ENCODE measurements around the gene RPL10.
"Not testable (repeated sequence)": the region's sequence is repeated elsewhere in the genome, so short reads cannot be mapped to it uniquely, and the experiment has no call there.

Gene RPL10

GRCh38 chrX:154373340-154374306 lies 24.6 kb upstream of the RPL10 start:
- peak; percentile 28 for DNase-seq (ENCODE audit: low read depth)
- H3K4me3 ChIP-seq (ENCODE audit: low read depth, low read length): peak overlapping the region; percentile 51

DNA sequence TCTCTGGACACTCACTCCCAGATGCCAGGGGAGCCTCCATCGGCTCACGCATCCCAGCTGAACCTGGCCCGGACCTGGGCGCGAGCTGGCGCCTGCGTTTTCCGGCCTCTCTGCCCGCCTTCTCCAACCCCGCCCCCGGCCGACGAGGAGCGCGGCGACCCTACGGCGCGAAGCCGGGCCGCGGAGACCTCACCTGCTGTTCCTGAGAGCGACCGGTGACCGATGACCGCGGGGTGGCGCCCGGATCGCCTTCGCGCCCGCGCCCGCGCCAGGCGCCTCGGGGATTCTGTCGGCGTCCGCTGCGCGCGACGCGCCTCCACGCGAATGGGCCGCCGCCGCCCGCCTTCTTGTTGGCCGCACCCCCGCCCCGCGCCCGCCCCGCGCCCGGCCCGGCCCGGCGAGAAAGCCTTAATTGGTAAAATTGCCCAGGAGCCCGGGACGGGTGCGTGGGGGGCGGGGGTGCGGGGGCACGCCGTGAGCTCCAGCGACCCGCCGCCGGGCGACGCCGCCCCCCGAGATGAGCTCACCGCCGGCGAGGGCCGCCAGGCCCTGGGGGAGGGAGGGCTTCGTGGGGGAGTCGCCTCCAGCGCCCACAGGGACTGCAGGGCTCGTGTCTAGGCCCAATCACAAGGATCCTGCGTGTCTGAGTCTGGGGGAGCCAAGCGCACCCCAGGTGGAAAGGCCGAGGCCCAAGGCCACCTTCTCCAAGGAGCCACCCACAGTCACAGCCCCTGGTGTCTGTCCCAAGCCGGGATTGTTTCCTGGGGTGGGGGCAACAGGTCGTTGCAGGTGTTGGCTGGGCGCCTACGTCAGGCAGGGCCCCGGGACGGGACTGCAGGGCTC lies 23.6 kb upstream of the RPL10 start, which contains the start of gene FLNA:
Gene FLNA (minus strand): TSS at position 322 of the 843 bp plus-strand sequence. CDS start 3,389 bp downstream, outside the sequence.
- no peak for DNase-seq (ENCODE audit: low read depth)
- peak within 1 kb of the TSS; percentile 51 for H3K4me3 ChIP-seq (ENCODE audit: low read depth, low read length)

DNA sequence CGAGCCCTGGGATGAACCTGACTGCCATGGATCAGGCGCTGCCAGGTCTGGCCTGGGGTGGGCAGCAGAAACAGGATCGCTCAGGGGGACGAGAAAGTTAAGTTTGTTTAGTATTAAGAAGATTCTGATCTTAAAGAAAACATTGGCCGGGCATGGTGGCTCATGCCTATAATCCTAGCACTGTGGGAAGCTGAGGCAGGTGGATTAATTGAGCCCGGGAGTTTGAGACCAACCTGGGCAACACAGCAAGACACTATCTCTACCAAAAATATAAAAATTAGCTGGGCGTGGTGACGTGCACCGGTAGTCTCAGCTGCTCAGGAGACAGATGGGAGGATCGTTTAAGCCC lies 23.0 kb upstream of the RPL10 start:
- peak overlapping the region; percentile 25 for H3K4me3 ChIP-seq (ENCODE audit: low read depth, low read length)
- no peak for DNase-seq (ENCODE audit: low read depth)

DNA sequence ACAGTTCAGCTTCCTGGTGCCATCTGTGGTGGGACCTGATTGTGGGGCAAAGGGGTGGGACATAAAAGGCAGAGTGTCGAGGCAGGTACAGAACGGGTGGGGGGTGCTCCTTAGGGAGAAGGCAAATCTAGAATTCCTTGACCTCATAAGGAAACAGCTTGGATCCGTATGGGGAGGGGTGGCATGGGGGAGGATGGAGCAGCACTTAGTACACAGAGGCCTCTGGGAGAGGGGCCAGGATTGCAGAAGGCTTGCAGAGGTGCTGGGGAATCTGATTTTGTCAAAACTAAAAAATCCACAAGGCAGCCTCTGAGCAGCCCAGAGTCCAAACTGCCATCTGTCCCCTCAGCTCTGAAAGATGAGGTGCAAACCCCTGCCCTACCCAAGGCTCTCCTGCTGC lies 21.4 kb upstream of the RPL10 start:
- no peak overlapping the region for H3K4me3 ChIP-seq (ENCODE audit: low read depth, low read length)
- DNase-seq (ENCODE audit: low read depth): no peak

GRCh38 chrX:154378059-154378798 lies 19.9 kb upstream of the RPL10 start:
- DNase-seq (ENCODE audit: low read depth): no peak
- H3K4me3 ChIP-seq (ENCODE audit: low read depth, low read length): peak overlapping the region; percentile 50

GRCh38 chrX:154378799-154379568 lies 19.2 kb upstream of the RPL10 start, which contains the start of gene EMD:
EMD (plus strand) TSS chrX:154379295; CDS start chrX:154379485, 190 bp downstream.
- H3K4me3 ChIP-seq (ENCODE audit: low read depth, low read length): peak within 1 kb of the TSS; percentile 71
- DNase-seq (ENCODE audit: low read depth): peak; percentile 94

- DNase-seq (ENCODE audit: low read depth): no peak
Observed at GRCh38 chrX:154379569-154379951, 18.6 kb upstream of the RPL10 start.

GRCh38 chrX:154380153-154380552 lies 18.0 kb upstream of the RPL10 start:
- DNase-seq (ENCODE audit: low read depth): no peak
- H3K4me3 ChIP-seq (ENCODE audit: low read depth, low read length): peak overlapping the region; percentile 71

More at GRCh38 chrX:154379569-154379951, 18.6 kb upstream of the RPL10 start:
- peak overlapping the region; percentile 71 for H3K4me3 ChIP-seq (ENCODE audit: low read depth, low read length)

DNA sequence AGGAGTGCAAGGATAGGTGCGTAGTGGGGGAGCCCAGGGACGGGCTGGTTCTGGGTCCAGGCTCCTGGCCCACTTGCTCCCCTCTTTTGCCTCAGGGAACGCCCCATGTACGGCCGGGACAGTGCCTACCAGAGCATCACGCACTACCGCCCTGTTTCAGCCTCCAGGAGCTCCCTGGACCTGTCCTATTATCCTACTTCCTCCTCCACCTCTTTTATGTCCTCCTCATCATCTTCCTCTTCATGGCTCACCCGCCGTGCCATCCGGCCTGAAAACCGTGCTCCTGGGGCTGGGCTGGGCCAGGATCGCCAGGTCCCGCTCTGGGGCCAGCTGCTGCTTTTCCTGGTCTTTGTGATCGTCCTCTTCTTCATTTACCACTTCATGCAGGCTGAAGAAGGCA lies 17.4 kb upstream of the RPL10 start:
- DNase-seq (ENCODE audit: low read depth): no peak
- peak overlapping the region; percentile 71 for H3K4me3 ChIP-seq (ENCODE audit: low read depth, low read length)

DNA sequence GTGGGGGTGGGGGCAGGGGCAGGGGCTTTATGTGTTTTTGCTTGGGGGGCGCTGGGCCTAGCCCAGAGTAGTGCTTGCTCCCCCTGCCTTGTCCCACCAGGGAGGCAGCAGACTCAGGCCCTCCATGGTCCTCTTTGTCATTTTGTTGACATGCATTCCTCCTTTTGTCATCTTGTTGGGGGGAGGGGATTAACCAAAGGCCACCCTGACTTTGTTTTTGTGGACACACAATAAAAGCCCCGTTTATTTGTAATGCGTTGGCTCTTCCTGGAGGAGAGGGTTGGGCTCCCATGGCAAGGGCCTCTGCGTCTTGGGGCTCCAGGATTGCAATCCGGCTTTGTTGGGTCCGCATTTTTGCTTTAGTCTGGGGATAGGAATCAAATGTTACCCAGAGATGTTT lies 16.9 kb upstream of the RPL10 start:
- H3K4me3 ChIP-seq (ENCODE audit: low read depth, low read length): no peak overlapping the region
- no peak for DNase-seq (ENCODE audit: low read depth)

DNA sequence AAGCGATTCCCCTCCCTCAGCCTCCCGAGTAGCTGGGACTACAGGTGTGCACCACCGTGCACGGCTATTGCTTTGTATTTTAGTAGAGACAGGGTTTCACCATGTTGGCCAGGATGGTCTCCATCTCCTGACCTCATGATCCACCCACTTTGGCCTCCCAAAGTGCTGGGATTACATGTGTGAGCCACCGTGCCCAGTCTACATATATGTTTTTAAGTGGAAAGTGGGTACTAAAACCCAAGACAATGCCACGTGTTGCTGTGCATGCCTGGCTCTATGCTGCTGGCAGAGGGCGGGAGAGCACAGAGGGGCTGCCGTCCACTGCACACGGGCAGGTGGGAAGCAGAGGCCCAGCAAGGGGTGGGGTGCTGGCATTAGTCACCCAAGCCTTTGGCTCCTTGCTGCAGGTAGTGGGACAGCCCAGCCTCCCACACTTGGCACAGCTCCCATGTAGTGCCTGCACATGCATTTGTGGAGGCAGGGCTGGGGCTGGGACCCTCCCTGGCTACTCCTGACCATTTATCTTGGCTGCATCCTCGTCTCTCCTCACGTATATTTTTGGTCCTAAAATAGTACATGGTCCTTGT lies 15.6 kb upstream of the RPL10 start:
- no peak for DNase-seq (ENCODE audit: low read depth)
- H3K4me3 ChIP-seq (ENCODE audit: low read depth, low read length): no peak overlapping the region

GRCh38 chrX:154383359-154384283 lies 14.6 kb upstream of the RPL10 start:
- no peak for DNase-seq (ENCODE audit: low read depth)
- no peak overlapping the region for H3K4me3 ChIP-seq (ENCODE audit: low read depth, low read length)

GRCh38 chrX:154384284-154384892 lies 13.8 kb upstream of the RPL10 start:
- DNase-seq (ENCODE audit: low read depth): no peak
- no peak overlapping the region for H3K4me3 ChIP-seq (ENCODE audit: low read depth, low read length)

- not testable (repeated sequence) for DNase-seq (ENCODE audit: low read depth); H3K4me3 ChIP-seq (ENCODE audit: low read depth, low read length)
Observed at GRCh38 chrX:154388094-154388493, 10.1 kb upstream of the RPL10 start.

DNA sequence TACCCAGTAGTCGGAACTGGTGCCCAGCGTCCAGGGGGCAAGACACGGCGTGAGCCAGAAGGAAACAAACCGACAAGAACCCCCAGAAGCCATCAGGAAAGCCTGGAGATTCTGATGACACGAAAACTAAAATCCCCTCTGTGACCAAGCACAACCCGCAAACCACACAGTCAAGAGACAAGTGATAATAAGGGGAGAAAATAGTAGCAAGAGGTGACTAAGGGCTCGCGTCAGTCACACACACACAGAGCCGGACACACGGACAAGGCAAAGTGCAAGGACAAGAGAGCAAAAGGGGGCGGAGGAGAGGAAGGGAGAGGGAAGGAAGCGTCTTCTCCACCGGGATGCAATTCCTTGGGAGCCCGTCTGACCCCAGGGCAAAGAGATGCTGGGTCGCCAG lies 9.5 kb upstream of the RPL10 start:
- DNase-seq (ENCODE audit: low read depth); H3K4me3 ChIP-seq (ENCODE audit: low read depth, low read length): not testable (repeated sequence)

DNA sequence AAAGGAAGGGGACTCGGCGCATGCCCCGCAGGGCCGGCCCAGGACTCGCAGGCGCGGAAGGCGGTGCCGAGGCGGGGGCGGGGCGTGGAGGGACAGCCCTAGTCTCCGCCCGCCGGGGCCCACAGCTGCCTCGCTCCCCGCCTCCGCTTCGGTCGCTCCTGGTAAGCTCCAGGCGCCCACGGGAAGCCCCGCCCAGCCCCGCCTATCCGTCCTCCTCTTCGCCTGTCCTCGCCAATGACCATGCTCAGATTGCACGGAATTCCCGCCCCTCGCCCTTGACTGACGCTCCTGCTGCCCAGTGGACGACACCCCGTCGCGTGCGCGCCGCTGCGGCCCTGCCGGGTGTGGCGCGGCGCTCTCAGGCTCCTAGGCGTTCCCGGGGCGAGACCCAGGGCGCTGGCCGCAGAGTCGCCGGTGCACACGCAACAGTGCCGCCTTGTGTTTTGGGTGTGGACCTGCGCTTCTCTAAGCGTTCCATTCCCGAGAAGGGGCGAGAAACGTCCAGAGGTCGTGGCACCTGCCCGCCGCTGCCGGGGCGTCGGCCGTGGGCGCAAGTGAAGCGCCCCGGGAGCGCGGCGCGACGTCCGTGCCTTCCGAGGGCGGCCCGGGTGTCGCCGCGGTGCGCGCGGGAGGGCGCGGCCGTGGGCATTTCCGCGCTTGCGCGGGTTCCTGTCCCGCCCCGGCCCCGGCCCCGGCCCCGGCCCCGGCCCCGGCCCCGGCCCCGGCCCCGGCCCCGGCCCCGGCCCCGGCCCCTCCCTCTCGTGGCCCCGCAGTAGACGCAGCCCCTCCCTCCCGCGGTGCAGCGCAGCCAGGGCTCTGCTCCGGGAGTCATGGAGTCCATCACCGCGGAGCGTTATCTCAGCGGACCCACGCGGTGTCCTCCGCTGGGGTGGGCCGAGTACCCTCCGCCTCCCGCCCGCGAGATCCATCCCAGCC lies 8.1 kb upstream of the RPL10 start:
- not testable (repeated sequence) for DNase-seq (ENCODE audit: low read depth)
- H3K4me3 ChIP-seq (ENCODE audit: low read depth, low read length): peak overlapping the region; percentile 33
